Measurements from ENCODE around the gene METTL3. TPM values are rescaled to one million over a fixed set of nuclear protein-coding genes. Genes with fewer than 3 reads are reported as not detected.

The METTL3 gene
- total RNA-seq, 6 experiments from 2014 or later, result 28.8 to 37.5 (median 30.3) TPM

- TF ChIP-seq, protein P1, sequence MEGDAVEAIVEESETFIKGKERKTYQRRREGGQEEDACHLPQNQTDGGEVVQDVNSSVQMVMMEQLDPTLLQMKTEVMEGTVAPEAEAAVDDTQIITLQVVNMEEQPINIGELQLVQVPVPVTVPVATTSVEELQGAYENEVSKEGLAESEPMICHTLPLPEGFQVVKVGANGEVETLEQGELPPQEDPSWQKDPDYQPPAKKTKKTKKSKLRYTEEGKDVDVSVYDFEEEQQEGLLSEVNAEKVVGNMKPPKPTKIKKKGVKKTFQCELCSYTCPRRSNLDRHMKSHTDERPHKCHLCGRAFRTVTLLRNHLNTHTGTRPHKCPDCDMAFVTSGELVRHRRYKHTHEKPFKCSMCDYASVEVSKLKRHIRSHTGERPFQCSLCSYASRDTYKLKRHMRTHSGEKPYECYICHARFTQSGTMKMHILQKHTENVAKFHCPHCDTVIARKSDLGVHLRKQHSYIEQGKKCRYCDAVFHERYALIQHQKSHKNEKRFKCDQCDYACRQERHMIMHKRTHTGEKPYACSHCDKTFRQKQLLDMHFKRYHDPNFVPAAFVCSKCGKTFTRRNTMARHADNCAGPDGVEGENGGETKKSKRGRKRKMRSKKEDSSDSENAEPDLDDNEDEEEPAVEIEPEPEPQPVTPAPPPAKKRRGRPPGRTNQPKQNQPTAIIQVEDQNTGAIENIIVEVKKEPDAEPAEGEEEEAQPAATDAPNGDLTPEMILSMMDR (IDR thresholded peaks at IDR 0.05), result no peak
- peak overlapping the region; percentile 35; the same call in 1 of the 2 replicates for H3K27ac Mint-ChIP-seq
- H3K4me3 Mint-ChIP-seq, result no peak overlapping the region
- no peaks in the 10 kb centered on the region; the same call in 1 of the 2 replicates for H3K27me3 Mint-ChIP-seq (ENCODE audit: insufficient read depth)
- H3K36me3 Mint-ChIP-seq (ENCODE audit: low read depth), result peaks cover 28% of the 10 kb centered on the region
- H3K9me3 Mint-ChIP-seq, result no peaks in the 10 kb centered on the region
- DNase-seq, result no peak
- peaks cover 11% of the 10 kb centered on the region for H3K4me1 Mint-ChIP-seq (ENCODE audit: low read depth)
These were observed 7.8 kb downstream of the METTL3 start for GRCh38 chr14:21503376-21503775.

- peaks cover 20% of the 10 kb centered on the region for H3K36me3 Mint-ChIP-seq (ENCODE audit: low read depth)
- DNase-seq, result no peak
- no peak overlapping the region for H3K27ac Mint-ChIP-seq
- no peaks in the 10 kb centered on the region for H3K9me3 Mint-ChIP-seq
- no peaks in the 10 kb centered on the region for H3K27me3 Mint-ChIP-seq (ENCODE audit: insufficient read depth)
- no peak overlapping the region for H3K4me3 Mint-ChIP-seq
- peaks cover 11% of the 10 kb centered on the region for H3K4me1 Mint-ChIP-seq (ENCODE audit: low read depth)
- TF ChIP-seq, protein P1 (IDR thresholded peaks at IDR 0.05), result no peak
These were observed 9.6 kb downstream of the METTL3 start for GRCh38 chr14:21501568-21501967.

DNA sequence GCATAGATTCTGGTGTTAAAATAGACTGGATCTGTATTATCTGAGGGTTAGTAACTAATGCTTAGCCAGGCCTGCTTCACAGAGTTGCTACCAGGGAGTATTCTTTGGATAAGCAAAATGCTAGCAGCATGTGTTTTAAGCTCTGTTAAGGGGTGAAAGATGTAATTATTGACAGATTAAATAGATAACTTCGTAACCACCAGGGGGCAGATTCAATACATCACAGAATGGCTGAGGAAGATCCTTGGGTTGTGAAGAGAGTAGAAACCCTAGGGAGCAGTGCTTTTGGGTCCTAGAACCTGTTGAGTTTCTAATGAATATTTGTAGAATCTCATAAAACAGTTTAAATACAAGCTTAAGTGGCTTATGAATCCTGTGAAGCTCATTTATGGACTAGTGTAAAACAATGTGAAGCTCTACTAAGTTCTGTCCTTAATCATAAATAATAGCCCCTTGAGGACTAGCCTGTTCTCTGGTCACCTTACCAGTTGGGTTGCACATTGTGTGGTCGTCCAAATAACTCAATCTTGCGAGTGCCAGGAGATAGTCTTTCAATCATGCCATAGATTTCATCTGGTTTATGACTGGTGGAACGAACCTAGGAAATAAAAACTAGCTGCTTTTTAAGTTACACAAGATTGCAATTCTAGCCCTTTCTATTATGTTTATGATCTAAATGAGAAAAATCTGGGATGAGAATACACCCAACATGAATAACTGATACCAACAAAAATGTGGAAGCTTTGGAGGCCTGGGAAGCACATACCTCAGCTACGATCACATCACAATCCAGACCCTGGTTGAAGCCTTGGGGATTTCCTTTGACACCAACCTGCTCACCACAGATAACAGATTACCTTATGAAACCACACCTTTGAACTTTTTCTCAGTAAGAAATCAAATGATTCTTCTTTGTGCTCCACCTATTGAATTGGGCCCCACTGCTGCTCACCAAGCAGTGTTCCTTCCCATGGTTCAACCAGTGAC is 12.3 kb downstream of the METTL3 start:
- DNase-seq, result peak; percentile 39
- Mint-ChIP-seq H3K9me3 (no peaks in the 10 kb centered on the region), H3K36me3 (ENCODE audit: low read depth) (peaks cover 27% of the 10 kb centered on the region), H3K4me3 (no peak overlapping the region), H3K4me1 (ENCODE audit: low read depth) (peaks cover 18% of the 10 kb centered on the region), H3K27ac (peak overlapping the region; percentile 41), H3K27me3 (ENCODE audit: insufficient read depth) (no peaks in the 10 kb centered on the region; the same call in 1 of the 2 replicates)
- TF ChIP-seq, protein P1 (IDR thresholded peaks at IDR 0.05), result peak; percentile 84

- Mint-ChIP-seq H3K36me3 (ENCODE audit: low read depth) (peaks cover 32% of the 10 kb centered on the region), H3K9me3 (no peaks in the 10 kb centered on the region), H3K27ac (peak overlapping the region; percentile 40), H3K27me3 (ENCODE audit: insufficient read depth) (no peaks in the 10 kb centered on the region; the same call in 1 of the 2 replicates), H3K4me3 (no peak overlapping the region), H3K4me1 (ENCODE audit: low read depth) (peaks cover 18% of the 10 kb centered on the region)
- TF ChIP-seq, protein P1 (IDR thresholded peaks at IDR 0.05), result no peak
- no peak for DNase-seq
These were observed 14.7 kb downstream of the METTL3 start for GRCh38 chr14:21496453-21496852.

DNA sequence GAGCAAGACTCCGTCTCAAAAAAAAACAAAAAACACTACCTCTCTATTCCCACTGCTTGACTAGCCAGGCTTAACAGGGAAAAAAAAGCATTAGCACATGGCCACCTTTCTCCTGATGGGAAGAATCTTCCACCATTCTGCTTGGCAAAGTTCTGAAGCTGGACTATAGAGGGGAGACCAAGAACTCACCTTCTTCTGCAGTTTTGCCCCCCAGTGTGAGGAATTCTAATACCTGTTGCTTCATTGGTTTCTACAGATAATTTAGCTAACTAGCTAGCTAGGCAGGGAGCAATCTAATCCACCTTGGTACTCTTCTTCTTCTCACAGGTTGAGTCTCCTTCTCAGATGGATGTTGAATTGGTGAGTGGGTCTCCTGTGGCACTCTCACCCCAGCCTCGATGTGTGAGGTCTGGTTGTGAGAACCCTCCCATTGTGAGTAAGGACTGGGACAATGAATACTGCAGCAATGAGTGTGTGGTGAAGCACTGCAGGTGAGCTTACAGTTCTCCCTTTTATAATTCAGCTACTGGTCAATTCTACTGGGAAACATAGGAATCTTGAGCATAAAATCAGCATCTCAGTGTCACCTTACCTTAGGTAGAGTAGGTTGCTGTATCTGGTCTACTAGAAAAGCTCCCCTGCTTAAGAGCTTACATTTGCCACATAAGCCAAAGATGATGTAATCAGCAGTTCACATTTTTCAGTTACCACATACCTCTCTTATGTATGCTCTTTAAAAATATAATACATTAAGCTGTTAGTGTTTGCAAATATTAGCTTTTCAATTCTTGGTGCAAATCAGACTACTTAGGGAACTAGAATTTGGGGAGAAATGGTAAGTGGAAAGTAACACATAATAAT is 16.0 kb downstream of the METTL3 start:
- Mint-ChIP-seq H3K36me3 (ENCODE audit: low read depth) (peaks cover 32% of the 10 kb centered on the region), H3K4me3 (no peak overlapping the region), H3K9me3 (no peaks in the 10 kb centered on the region), H3K27me3 (ENCODE audit: insufficient read depth) (no peaks in the 10 kb centered on the region; the same call in 1 of the 2 replicates), H3K4me1 (ENCODE audit: low read depth) (peaks cover 18% of the 10 kb centered on the region), H3K27ac (peak overlapping the region; percentile 32)
- DNase-seq, result peak; percentile 13
- TF ChIP-seq, protein P1 (IDR thresholded peaks at IDR 0.05), result no peak

Data from HFFc6 (cell line).